Left ventricle myocardium inferior (tissue), 1 donor: ENCODE data around the gene RXRA. TPM values are rescaled to one million over a fixed set of nuclear protein-coding genes. Genes with fewer than 3 reads are reported as not detected.

ENCODE experiments used
- DNase-seq: peaks from one replicate; pipeline ENCODE4 v3.0.0-alpha.2; 2020
- H3K27ac ChIP-seq: fragments of 200-600 bp; replicated peaks from 2 replicates; pipeline ENCODE4 v1.8.0; 2021
- H3K27me3 ChIP-seq: fragments of 200-600 bp; 2 replicates; pipeline ENCODE4 v1.8.0; 2021; ENCODE audit warnings: low read depth
- H3K36me3 ChIP-seq: fragments of 200-600 bp; 2 replicates; pipeline ENCODE4 v1.8.0; 2021
- H3K4me1 ChIP-seq: fragments of 200-600 bp; 2 replicates; pipeline ENCODE4 v1.8.0; 2021
- H3K4me3 ChIP-seq: fragments of 200-600 bp; 2 replicates; pipeline ENCODE4 v1.8.0; 2021; ENCODE audit warnings: mild to moderate bottlenecking, moderate library complexity
- H3K9me3 ChIP-seq: fragments of 200-600 bp; replicated peaks from 2 replicates; pipeline ENCODE4 v1.8.0; 2021
- intact Hi-C: fragments of 100-400 bp; cut with micrococcal nuclease; formaldehyde crosslinking; loops from one replicate; pipeline ENCODE4 v1.11.0; 2022
- total RNA-seq: library from RNA; stranded (reverse); fragmentation: NEBNext Ultra II Directional; extraction: Animal tissue kit (Norgen Biotek cat#: 25700); gene quantifications from one replicate; pipeline ENCODE4 v1.2.1, GENCODE V29; 2021
- TF ChIP-seq, protein P1 (sequence below): fragments of 200-600 bp; IDR thresholded peaks from 2 replicates; pipeline ENCODE4 v1.8.0; 2021; ENCODE audit warnings: antibody characterized with exemption, mild to moderate bottlenecking, borderline replicate concordance
- donor health status: DM: no; HTN: yes; CAD: no; lungs with severe emphysema.

Gene RXRA
- total RNA-seq, 1 donor from 2014 or later: 57.1 TPM

DNA sequence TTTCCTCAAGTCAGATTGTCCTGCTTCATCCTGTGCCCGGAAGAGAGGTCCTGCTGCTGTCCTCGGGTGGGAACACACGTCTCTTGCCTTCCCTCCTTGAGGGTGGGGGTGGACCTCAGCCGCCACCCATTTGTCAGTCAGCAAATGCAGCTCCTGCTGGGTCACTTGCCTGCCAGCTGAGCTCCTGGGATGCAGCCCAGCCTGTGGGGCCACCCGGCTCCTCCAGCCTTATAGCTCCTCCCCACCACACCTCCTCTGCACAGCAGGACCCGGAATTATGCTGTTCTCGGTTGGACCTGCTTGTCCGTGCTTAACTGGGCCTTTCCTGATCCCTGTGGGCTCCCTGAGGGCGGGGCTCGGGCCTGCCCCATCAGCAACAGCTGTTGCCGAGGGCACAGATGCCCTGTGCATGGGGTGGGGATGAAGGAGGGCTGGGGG lies 52.7 kb downstream of the RXRA start:
- Histone ChIP-seq H3K4me3 (peak overlapping the region; percentile 42), H3K27ac (peak overlapping the region; percentile 96), H3K9me3 (no peaks in the 10 kb centered on the region), H3K4me1 (peaks cover 100% of the 10 kb centered on the region), H3K27me3 (no peaks in the 10 kb centered on the region), H3K36me3 (no peaks in the 10 kb centered on the region)
- intact Hi-C loops: no loop called here
- TF ChIP-seq, protein P1, sequence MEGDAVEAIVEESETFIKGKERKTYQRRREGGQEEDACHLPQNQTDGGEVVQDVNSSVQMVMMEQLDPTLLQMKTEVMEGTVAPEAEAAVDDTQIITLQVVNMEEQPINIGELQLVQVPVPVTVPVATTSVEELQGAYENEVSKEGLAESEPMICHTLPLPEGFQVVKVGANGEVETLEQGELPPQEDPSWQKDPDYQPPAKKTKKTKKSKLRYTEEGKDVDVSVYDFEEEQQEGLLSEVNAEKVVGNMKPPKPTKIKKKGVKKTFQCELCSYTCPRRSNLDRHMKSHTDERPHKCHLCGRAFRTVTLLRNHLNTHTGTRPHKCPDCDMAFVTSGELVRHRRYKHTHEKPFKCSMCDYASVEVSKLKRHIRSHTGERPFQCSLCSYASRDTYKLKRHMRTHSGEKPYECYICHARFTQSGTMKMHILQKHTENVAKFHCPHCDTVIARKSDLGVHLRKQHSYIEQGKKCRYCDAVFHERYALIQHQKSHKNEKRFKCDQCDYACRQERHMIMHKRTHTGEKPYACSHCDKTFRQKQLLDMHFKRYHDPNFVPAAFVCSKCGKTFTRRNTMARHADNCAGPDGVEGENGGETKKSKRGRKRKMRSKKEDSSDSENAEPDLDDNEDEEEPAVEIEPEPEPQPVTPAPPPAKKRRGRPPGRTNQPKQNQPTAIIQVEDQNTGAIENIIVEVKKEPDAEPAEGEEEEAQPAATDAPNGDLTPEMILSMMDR: no peak
- DNase-seq: peak; percentile 70

DNA sequence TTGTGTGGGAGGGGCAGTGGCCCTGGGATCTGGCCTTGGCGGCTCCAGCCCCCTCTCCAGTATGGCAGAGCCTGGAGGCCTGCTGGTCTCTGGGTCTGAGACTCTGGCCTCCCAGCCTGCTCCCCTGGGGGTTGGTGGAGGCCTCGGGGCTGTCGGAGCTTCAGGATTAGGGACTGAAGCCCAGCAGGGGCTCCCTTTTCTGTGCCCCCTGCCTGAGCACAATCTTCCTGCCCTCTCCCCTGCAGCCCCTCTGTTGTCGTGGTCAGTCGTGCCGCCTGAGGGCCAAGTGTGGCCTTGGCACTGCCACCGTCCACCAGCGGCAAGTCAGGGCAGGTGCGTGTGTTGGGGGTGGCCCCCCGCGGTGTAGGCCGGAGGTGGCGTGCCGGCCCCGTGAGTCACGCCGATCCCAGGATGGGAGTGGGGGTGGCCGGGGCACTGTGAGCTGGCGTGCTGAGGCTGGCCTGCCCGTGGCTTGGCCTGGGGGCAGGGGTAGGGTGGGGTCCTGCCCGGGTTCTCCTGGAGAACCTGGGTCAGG lies 53.6 kb downstream of the RXRA start:
- Histone ChIP-seq H3K9me3 (no peaks in the 10 kb centered on the region), H3K27me3 (no peaks in the 10 kb centered on the region), H3K27ac (peak overlapping the region; percentile 96), H3K4me3 (no peak overlapping the region), H3K36me3 (no peaks in the 10 kb centered on the region), H3K4me1 (peaks cover 100% of the 10 kb centered on the region)
- TF ChIP-seq, protein P1: no peak
- intact Hi-C loops: no loop called here
- DNase-seq: no peak

DNA sequence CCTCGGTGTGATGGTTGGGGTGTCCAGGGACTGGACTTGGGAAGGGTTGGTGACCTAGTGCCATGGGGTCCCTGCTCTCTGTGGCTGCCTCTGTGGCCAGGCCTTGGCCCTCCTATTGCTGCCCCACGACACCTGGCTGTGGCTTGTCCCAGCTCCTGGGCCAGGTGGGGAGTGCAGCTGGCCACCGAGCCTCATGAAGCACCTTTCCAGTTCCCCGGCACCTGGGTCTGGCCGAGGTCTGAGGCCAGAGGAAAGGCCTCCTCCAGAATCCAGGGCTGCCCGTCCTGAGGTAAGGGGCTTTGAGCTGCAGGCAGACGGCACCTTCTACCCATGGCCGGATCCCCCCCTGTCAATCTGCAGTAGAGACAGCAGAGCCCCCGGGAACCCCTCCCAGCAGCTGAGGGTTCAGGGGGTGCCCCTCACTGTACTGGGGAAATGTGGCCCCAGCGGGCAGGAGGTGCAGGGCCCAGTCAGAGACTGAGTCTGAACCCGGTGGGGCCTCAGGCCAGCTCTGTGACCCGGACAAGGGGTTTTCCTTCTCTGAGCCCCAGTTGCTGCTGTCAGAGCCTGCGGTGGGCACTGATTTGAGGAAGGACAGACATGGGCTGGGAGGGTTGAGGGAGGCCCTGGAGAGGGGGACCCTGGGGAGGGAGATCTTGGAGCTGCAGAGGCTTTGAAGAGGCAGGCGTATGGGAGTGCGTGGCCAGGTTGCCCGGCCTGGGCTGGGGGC lies 54.5 kb downstream of the RXRA start:
- H3K27ac ChIP-seq: peak overlapping the region; percentile 96
- no peak for DNase-seq
- peaks cover 100% of the 10 kb centered on the region for H3K4me1 ChIP-seq
- H3K27me3 ChIP-seq: no peaks in the 10 kb centered on the region
- TF ChIP-seq, protein P1: no peak
- no peaks in the 10 kb centered on the region for H3K9me3 ChIP-seq
- intact Hi-C loops: no loop called here
- no peaks in the 10 kb centered on the region for H3K36me3 ChIP-seq
- H3K4me3 ChIP-seq: no peak overlapping the region

DNA sequence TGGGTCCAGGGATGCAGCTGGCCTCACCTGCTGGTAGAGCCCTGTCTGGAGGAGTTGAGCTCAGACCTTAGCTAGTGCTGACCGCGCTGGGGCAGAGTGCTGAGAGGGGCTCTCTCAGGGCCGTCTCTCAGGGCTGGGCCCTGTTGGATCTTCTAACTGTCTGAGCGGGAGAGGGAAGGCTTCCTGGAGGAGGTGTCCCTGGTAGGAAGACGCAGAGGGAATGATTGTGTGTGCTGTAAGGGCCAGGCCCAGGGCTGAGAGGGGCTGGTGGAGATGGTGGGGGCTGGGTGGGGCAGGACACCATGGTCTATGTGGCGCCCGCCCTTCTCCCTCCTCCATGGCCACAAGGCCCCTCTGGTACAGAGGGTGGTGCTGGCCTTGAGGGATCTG lies 55.0 kb downstream of the RXRA start:
- H3K9me3 ChIP-seq: no peaks in the 10 kb centered on the region
- peaks cover 100% of the 10 kb centered on the region for H3K4me1 ChIP-seq
- no peaks in the 10 kb centered on the region for H3K27me3 ChIP-seq
- TF ChIP-seq, protein P1: no peak
- no peak overlapping the region for H3K4me3 ChIP-seq
- peak overlapping the region; percentile 96 for H3K27ac ChIP-seq
- H3K36me3 ChIP-seq: no peaks in the 10 kb centered on the region
- intact Hi-C loops: no loop called here
- DNase-seq: no peak

DNA sequence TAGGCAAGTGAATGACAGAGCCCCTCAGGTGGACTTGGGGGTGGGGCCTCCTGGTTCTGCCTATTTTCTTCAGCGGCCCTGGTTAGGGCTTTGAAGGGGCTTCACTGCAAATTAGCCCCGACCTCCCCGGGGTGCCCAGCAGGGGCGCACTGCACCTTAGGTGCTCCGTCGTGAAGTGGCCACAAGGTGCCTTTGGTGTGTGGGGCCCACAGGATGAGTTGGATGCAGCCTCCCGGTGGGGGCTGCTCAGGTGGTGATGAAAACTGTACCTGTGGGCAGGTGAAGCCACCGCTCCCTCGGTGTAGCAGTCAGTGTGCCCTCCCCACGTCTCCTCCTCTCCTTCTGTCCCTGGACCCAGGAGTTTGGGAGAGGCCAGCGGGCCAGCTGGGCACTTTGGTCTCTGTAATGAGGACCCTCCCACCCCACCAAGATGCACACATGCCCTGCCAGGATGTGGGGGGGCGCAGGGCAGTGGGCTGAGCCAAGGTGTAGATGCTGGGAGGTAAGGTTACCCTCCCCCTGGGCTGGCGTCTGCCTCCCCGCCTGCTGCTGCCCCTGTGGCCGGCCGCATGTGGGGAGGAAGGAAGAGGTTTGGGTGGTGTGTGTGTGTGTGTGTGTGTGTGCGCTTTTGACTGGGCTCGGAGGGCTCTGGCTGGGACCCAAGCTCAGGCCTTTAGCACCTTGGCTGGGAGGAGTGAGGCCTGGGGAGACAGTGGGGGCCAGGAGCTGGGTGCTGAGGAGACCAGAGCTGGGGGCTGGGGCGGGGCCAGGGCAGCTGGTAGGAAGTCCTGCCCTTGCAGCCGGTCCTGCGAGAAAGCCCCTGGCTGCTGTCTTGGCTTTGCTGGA lies 55.6 kb downstream of the RXRA start:
- H3K27me3 ChIP-seq: no peaks in the 10 kb centered on the region
- TF ChIP-seq, protein P1: peak; percentile 31
- H3K36me3 ChIP-seq: no peaks in the 10 kb centered on the region
- H3K27ac ChIP-seq: peak overlapping the region; percentile 59
- DNase-seq: peak; percentile 61
- peaks cover 100% of the 10 kb centered on the region for H3K4me1 ChIP-seq
- intact Hi-C loops: no loop called here
- no peak overlapping the region for H3K4me3 ChIP-seq
- no peaks in the 10 kb centered on the region for H3K9me3 ChIP-seq
